ENCODE data around the gene KRT36.
A peak's percentile ranks its signal among the peaks of the same experiment; 100 is the strongest.

The KRT36 gene

DNA sequence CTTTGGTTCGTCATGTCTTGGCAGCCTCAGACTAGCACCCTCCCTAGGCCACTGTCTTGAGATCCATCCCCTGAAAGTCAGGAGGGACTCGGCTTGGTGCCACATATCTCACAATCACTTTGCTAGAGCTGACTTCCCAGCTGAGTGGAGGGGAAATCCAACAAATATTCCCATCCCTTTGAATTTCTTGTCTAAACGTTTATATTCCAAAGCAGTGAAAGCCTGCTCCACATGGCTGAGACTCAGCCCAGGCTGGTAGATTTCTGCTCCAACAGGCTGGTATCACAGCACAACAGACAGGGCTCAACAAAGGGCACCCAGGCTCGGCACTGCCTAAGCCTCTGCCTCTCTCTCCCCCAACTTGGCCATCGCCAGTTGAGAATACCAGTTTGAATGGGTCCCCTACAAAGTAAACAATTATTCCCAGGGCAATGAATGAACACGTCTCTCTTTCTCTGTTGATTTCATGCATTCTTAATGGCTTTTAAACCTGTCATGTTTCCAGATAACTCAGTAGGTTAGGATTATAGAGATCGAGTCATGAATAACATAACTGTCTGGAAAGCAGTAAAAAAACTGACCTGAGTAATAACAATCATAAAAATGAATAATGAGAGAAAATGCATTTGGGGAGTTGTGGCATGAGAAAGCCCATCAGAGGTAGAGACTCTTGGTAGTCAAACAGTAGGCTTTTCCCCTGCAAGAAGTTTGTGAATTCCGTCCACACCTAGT lies 14.7 kb upstream of the KRT36 start:
- no peak for DNase-seq (ENCODE audit: low read depth, low spot score)

DNA sequence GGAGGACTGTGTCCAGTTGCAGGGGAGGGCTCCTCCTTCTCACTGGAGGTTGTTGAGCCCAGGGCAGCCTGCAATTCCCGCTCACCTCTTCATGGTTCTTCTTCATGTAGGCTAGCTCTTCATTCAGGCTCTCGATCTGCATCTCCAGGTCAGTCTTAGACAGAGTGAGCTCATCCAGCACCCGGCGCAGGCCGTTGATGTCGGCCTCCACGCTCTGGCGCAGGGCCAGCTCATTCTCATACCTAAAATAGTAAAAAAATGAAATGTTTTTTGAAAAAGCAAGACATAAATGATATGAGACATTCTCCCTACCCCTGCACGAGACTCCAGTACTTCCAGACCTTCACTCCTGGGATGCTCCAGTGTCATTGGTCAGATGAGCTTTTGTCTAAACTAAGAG lies 13.5 kb upstream of the KRT36 start:
- no peak for DNase-seq (ENCODE audit: low read depth, low spot score)

DNA sequence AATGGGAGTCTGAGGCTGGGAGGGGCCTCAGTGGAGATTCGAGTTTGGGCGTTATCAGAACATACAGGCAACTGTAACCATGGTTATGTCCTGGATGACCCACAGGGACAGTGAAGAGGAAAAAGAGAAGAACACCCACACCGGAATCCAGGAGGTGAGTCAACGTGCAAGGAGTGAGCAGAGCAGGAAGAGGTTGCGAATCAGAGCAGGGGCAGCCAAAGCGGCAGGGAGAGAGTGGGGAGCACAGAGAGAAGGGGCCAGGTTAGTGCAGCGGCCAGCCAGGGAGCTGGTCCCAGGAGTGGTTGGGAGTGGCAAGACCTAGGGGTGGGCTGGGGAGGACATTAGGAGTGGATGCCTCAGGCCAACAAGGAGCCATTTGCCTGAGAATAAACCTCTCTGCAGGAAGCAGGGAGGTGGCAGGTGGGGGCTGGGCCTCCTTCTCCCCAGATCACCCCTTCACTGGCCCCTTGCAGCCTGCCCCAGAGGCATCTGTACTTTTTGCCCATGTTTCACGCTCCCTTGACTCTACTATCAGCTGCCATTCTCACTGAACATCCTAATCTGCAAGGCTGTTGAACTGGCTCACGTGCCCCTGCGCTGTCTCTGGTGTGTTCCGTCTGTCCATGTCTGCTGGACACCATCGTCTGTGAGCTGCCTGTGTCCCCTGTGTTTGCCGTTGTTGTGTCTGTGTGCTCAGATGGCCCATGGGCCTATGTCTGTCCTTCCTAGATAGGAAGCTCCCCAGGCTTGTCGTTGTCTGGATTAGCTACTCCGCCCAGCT lies 10.6 kb upstream of the KRT36 start:
- no peak for DNase-seq (ENCODE audit: low read depth, low spot score)

DNA sequence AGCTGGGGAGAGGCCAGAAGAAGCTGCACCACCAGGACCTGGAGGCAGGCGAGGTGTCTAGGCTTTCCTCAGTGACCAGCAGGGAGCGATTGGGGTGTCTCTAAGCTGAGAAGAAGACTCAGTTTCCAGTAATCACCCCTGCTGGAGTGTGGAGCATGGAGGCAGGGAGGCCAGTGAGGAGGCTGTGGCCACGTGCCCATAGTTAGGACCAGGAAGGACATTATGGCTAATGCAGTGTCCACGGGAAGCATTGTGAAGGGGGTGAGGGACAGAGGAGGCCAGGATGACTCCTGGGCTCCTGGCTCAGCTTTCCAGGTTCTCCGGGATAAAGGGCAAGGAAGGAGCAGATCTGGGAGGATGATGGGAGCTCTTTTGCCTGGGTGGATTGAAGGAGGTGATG lies 10.0 kb upstream of the KRT36 start:
- DNase-seq (ENCODE audit: low read depth, low spot score) = no peak

DNA sequence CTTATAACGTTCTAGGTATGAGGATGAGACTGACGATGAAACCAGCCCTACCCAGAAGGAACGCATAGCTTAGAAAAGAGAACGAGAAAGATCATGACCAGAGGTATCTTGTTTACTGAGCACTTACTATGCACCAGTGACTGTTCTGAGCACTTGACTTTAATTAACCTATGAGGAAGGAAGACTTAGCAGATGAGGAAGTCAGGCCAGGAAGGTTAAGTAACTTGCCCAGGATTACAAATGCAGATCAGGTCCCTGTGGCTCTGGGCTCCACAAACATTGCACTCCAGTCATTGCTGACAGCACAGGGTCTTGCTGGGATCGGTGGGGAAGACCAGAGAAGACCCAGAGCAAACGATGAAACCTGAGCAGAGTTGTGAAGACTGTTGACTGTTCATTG lies 8.6 kb upstream of the KRT36 start:
- DNase-seq (ENCODE audit: low read depth, low spot score) = no peak

DNA sequence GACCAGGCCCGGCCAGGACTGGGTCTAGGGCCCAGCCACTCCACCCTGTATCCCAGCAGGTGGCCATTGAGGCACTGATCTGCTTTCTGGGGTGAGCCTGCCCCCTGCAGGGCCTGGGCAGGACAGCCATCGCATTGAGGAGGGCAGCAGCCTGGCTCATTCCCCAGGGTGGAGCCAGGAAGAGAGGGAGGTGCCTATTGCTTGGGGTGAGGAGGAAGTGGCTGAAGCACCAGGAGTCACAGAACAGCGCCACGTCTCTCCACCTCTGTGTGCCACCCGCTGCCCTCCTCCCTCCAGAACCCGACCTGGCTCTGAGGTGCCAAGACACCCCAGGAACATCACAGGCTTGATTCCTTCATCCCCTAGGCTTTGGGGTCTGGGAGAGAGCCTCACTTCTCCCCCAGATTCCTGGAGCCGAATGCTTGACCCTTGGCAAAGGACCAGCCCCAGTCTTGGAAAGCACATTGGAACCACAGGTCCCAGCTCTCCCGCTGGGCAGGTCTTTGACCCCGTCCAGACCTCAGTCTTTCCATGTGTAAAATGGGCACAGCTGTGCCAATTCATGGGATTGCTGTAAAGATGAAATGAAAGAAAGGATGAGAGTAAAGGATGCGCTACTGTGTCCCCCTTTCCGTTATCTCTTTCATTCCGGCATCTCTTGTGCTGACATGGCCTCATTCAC lies 7.2 kb upstream of the KRT36 start:
- peak; percentile 3 for DNase-seq (ENCODE audit: low read depth, low spot score)

DNA sequence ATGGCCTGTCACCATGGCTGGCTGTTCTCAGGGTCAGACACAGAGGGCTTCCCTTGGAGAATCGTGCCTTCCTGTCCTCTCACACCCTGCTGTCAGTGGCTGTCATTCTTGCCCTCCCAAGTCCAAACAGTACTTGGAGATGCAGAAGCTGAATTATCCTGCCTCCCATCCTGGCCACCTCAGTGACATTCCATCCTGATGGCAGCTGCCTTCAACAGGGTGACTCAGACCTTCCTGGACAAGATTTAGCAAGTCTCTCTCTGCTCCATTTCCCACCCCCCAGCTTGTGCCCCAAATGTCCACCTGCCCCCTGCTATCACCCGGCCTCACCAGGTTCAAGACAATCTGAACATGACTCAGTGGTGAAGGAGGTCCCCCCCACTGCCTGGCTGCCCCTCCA lies 4.8 kb upstream of the KRT36 start:
- no peak for DNase-seq (ENCODE audit: low read depth, low spot score)

DNA sequence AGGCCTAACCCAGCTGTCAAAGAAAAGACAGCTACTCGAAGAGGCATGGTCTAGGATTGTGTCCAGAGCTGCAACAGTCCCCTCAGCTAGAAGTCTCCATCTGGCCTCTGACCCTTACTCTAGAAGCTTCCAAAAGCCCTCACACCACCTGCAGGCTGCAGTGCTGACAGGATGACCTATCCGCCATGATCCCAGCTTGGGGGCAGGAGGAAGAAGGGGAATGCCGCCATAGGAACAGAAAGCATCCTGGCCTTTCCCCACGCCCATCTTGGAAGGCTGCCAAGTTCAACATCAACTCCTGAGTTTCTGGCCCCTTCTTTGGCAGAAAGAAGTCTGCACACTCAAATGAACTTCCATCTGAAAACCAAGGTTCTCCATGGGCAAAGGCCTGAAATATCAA lies 3.1 kb upstream of the KRT36 start:
- DNase-seq (ENCODE audit: low read depth, low spot score) = no peak

DNA sequence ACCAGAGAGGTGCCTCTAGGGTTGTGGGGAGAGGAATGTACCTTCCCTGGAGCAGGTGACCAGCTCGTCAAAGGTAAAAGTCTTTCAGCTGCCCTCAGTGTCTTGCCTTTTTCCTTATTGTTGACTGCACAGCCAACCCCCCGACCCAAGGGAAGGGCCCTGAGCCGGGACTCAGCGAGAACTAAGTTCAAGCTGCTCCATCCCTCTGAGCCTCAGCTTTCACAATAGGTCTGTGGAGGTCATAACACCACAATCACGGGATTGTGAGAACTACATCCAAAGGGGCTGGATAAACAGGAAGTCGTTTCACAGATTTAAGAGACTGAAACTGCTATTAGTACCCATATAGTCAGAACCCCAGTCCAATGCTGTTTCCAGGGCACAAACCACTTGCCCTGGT lies 2.6 kb upstream of the KRT36 start:
- no peak for DNase-seq (ENCODE audit: low read depth, low spot score)

DNA sequence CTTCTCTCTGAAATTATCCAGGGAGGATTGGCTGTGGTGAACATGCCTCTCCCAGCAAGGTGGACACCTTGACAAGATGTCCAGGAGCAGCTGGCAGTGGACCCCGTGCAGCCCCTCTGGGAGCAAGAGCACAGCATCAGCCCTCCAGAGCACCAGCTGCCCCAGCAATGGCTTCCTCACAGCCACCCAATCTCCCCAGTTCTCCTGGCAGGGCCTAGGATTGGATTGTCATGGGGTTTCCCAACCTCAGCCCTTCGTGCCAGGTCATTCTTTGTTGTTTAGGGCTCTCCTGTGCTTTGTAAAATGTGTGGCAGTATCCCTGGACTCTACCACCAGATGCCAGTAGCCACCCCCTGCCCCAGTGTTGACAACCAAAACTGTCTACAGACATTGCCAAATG lies 1.8 kb upstream of the KRT36 start:
- DNase-seq (ENCODE audit: low read depth, low spot score) = no peak

DNA sequence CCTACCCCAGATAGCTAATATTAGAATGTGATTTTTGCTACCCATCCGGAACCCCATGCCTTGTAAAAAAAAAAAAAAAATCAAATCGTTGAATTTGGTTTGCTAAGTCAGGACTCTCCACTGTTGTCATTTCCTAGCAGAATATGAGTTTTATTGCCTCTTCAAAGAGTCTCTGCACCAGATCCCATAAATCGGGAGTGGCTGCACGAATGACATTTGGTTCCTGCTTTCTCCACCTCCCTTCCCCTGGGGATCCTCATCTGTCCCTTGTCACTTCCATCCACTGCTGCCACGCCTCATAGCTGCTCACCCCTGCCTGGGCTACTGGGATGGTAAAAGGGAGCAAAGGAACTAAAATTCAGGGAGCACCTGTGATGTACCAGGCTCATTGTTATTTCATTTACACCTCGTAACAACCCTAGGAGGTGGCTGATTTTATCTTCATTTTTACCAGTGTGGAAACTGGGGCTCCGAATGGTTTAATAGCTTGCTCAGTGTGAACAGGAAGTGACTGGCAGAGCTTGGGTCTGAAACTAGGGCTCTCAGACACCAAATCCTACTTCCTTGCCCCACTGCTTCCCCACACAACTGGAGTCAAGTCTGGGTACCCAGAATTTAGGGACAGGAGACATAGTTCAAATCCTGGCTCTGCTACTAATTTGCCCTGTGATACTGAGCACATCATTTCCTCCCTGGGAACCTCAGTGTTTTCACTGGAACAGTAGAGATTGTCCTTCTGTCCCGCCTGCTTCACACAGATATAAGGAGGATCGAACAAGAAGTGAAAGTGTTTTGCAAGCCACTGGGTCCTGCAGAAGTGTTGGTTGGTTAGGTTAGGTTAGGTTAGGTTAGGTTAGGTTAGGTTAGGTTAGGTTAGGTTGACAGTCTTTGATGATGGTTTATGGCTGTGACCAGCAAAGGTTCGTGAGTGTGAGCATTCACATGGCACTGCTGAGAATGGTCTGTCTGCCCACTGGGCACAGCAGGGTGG lies 585 bp upstream of the KRT36 start:
- DNase-seq (ENCODE audit: low read depth, low spot score) = no peak

DNA sequence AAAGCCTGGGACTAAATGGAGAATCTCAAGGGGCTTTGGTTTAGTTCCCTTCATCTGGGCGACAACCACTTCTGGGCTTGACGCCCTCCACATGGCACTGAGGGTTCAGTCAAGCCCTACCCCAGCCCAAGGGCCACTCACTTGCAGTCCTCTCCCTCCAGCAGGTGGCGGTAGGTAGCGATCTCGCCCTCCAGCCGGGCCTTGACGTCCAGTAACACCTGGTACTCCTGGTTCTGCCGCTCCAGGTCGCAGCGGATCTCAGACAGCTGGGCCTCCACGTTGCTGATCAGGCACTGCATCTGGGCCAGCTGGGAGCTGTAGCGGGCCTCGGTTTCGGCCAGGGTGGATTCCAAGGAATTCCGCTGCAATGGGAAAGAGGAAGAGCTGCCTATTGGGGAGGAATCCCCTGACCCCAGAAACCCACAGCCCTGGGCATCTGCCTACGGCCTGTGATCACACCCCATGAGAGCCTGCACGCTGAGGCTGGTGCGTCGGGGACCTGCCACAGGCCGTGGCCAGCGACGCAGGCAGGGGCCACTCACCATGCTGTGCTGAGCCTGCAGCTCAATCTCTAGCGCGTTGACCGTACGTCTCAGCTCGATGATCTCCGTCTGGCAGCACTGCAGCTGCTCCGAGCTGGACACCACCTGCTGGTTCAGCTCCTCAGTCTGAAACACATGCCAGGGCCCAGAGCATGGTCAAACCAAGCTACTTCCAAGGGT lies 2.7 kb downstream of the KRT36 start:
- no peak for DNase-seq (ENCODE audit: low read depth, low spot score)

DNA sequence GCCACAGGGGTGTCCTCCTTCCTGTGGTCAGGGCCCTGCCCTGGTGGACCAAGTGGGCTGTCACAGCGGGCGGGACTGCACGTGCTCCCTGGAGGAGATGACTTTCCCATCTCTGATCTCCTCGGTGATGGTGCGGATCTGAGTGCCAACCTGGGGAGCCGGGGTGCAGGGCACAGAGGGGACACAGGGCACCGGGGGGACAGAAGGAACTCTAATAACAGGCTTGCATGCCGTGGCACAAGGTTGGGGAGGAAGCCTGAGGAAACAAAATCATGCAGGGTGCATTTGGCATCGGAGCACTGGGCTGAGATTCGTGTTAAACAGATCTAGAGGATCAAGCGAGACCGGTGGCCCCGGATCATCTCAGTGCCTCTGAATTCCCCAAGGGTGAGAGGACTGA lies 3.4 kb downstream of the KRT36 start:
- no peak for DNase-seq (ENCODE audit: low read depth, low spot score)

DNA sequence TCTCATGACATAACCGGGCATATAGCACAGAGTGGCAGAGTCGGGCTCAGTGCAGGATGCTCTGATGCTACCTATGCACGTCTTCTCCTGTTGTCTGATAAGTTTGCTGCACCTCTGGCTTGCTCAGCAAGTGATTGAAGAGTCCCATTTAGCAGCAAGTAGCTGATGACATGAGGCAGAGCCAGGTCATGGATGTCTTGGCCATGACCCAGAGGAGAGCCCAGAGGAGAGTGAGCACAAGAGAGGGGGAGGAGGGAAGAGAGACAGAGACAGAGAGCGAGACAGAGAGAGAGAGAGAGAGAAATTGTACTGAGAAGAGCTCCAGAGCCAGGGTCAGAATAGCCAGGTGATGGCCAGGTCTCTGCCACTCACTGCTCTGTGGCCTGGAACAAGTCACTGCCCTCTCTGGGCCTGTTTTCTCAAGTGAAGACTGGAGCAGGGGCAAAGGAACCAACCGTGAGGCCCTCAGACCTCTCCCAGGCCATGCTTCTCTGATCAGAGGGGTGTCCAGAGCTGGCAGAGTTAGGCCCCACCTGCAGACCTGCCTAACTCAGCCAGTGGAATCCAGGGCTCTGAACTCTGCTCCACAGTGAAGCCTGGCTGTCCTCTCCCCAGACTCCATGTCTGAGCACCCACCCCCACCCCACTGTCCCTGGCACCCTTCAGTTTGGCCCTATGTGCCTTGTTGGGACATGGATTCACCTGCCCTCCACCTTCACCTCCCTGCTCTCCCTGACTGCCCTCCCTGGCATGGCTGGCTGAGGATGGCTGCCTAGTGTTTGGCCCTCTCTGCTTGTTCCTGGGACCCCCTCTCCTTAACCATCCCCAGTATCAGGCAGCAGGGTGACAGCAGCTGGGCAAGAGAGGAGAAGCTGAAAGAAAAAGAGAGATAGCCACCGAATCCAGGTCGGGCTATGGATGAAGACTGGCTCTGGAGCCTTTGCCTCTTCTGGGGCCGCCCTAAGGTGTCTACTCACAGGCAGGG lies 4.5 kb downstream of the KRT36 start:
- no peak for DNase-seq (ENCODE audit: low read depth, low spot score)

DNA sequence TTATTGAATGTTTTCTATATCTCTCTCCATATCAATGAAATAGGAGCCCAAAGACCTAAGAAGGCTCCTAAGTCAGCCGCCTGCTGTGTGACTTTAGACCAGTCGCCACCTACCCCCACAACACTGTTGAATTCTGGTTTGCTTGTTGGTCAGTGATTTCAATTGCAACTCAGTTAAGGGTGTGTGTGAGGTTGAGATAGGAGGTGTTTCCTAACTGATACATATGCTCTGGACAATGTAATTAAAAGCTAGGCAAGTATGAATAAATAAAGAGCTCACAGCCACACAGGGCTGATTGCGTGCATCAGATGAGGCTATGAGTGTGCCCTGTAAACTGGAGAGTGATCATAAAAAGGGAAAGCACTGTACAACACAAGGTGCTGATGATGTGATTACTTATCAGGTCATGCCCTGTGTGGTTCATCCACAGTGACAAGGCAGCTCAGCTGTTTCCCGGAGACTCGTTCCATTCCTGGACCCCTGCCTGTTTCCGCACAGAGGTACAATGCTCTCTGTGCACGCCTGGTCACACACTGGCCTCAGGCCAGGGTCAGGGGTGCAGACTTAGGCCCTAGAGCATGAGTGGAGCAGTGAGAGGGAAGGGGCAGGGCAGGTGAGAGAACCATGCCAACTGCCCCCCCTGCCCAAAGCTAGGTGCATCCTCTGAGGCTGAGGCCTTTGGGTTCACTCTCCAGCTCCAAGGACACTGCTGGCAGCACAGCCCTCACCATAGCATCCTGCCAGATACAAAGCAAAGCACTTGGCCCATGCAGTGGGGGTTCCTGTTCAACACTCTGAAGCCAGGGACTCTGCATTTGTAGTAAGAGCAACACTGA lies 5.5 kb downstream of the KRT36 start:
- DNase-seq (ENCODE audit: low read depth, low spot score) = no peak

DNA sequence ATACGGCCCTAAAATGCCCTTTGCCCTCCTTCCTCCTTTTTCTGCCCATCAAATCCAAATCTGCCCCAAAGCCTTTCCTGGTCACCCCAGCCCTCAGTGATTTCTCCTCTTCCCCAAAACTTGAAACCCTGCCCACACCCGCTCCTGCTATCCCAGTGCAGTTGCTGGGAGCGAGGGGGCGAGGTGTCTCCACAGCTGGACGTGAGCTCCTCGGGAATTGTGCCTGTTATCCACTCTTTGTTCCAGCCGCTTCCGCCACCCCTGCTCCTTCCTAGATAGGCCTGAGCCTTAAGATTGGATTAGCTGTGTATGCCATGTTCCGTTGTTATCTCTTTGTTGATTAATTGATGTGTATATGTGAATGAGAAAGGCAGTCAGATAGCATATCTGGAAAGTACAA lies 6.2 kb downstream of the KRT36 start:
- DNase-seq (ENCODE audit: low read depth, low spot score) = no peak

DNA sequence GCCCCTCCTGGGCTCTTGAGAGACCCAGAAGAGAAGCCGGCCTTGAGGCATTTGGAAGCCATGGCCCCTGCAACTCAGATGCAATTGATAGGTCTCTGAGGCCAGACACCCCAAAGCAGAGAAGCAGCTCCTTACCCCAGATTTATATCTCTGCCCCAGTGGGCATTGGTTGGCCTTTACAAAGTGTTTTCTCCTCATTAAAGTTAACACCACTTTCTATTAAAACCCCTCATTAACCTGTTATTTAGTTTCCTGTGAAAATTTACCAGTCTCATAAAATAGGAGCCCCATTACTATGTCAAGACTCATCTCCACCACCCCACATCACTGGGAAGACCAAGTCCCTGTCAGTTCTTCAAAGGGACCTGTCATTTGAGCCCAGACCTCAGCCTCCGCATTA lies 8.7 kb downstream of the KRT36 start, which contains the start of gene KRT35:
Gene KRT35, minus strand, starts transcription at position 116 of the 400 bp plus-strand sequence. Its CDS starts 54 bp downstream, at position 62.
- DNase-seq (ENCODE audit: low read depth, low spot score) = no peak

DNA sequence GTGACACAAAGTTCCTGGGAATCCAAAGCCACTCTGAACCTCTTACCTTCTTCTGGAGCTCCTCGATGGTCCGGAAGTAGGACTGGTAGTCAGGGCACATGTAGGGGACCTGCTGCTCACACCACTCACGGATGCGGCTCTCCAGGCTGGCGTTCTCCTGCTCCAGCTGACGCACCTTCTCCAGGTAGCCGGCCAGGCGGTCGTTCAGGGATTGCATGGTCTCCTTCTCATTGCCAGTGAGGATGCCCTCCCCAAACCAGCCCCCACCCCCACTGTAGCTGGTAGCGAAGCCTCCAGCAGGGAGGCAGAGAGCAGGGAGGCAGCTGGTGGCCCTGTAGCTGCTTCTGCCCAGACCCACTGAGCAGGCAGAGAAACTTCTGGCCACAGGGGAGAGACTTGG lies 9.1 kb downstream of the KRT36 start:
- no peak for DNase-seq (ENCODE audit: low read depth, low spot score)

DNA sequence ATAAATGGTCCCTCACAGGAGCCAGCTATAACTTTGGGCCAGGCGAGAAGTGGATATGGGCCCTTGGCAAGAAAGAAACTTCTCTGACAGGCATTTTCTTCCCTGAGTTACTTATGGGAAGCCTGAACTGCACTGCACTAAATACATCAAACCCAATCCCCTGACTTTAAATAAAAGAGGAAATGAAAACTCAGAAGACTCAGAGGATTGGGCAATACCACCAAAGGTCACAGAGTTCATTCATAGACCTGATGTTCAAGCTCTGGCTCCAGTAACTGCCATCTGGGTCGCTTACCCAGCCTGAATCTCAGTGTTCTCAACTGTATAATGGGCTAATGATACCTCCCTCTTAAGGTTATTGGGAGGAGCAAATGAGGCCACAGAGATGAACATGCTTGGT lies 9.6 kb downstream of the KRT36 start:
- DNase-seq (ENCODE audit: low read depth, low spot score) = no peak

Data from activated CD4-positive, CD25-positive, alpha-beta regulatory T cell treated with anti-CD3 and anti-CD28 coated beads, Interleukin-2, amount 50 U/mL, for 16 hours (primary cell).